ENCODE data around the gene ISOC2.

DNA sequence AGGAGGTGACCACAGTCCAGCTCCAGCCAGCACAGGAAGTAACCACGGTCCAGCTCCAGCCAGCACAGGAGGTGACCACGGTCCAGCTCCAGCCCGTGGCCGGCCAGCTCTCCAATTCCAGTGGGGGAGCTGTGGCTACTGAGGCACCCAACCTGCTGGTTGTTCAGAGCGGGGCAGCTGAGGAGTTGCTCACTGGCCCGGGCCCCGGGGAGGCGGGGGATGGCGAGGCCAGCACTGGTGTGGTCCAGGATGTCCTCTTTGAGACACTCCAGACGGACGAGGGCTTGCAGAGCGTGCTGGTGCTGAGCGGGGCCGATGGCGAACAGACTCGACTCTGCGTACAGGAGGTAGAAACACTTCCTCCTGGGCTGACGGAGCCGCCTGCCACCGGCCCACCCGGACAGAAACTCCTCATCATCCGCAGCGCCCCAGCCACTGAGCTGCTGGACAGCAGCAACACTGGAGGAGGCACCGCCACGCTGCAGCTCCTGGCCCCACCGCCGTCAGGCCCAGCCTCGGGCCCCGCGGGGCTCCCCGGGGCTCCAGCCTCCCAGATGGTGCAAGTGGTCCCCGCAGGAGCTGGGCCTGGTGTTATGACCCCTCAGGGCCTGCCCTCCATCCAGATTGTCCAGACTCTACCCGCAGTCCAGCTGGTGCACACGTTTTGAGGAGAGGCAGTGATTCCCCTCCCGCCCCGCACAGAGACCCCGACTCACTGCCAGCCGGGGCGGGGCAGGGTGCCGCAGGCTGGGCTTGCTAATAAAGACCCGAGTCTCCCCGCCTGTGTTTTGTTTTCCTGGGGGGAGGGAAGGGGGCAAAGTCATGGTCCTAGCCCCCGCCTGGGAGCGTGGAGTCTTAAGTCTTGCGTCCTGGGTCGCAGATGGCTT is 22.5 kb upstream of the ISOC2 start:
- TF ChIP-seq, protein P1, sequence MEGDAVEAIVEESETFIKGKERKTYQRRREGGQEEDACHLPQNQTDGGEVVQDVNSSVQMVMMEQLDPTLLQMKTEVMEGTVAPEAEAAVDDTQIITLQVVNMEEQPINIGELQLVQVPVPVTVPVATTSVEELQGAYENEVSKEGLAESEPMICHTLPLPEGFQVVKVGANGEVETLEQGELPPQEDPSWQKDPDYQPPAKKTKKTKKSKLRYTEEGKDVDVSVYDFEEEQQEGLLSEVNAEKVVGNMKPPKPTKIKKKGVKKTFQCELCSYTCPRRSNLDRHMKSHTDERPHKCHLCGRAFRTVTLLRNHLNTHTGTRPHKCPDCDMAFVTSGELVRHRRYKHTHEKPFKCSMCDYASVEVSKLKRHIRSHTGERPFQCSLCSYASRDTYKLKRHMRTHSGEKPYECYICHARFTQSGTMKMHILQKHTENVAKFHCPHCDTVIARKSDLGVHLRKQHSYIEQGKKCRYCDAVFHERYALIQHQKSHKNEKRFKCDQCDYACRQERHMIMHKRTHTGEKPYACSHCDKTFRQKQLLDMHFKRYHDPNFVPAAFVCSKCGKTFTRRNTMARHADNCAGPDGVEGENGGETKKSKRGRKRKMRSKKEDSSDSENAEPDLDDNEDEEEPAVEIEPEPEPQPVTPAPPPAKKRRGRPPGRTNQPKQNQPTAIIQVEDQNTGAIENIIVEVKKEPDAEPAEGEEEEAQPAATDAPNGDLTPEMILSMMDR (IDR thresholded peaks at IDR 0.05) = no peak
- TF ChIP-seq POLR2A (IDR thresholded peaks at IDR 0.05) = no peak

Measured in adrenal gland (tissue), 5 donors.